Activated T-helper 1 cell treated with Interleukin-2 at 50 U/mL for 16 hours (primary cell): ENCODE data around the gene CGRRF1.

ENCODE experiments used
- DNase-seq: peaks from one replicate; pipeline ENCODE4 v3.0.0-alpha.2; 2020; ENCODE audit warnings: low read depth

CGRRF1 gene

DNA sequence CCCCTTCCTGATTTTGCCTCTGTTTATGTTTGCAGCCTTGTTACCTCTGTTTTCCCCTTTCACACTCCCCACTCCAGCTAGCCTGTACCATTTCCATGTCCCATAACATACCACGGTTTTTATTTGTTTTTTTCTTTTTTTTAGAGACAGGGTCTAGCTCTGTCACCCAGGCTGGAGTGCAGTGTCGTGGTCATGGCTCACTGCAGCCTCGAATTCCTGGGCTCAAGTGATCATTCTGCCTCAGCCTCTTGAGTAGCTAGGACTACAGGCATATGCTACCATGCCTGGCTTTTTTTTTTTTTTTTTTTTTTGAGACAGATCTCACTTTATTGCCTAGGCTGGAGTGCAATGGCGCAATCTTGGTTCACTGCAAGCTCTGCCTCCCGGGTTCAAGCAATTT, 38.8 kb downstream of the CGRRF1 start:
- DNase-seq = no peak

DNA sequence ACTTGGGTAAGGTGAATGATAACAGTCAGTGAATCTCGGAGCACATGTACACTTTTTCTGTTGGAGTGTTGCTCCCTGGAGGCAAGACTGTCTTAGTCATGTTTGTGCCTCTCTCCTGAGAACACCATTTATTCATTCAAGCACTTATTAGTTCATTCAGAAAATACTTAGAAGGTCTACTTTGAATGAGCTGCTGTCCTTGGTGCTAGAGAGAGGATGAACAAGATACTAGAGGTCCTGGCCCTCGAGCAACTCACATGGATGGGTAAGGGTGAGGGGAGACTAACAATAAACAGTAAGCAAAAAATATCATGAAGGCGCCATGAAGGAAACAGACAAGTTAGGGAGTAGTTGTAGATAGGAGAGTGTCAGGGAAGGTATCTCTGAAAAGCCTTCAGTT, 40.2 kb downstream of the CGRRF1 start:
- no peak for DNase-seq

DNA sequence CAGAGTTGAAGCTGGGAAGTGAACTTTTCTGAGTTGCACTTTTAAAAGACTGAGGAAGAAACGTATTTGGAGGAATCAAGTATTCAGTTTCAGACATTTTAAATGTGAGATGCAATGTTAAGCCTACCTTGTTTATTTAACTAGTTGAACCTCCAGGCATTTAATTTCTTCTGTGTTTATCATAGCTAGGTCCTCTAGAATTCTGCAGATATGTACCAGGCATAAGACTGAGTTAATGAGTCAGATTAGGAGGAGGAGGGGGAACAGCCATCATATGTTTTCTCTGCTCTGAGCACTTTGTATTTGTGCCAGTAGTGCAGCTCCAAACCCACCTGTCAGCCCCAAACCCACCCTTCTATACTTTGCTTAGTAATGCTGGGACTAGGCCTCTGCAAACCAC, 40.8 kb downstream of the CGRRF1 start:
- DNase-seq = no peak

DNA sequence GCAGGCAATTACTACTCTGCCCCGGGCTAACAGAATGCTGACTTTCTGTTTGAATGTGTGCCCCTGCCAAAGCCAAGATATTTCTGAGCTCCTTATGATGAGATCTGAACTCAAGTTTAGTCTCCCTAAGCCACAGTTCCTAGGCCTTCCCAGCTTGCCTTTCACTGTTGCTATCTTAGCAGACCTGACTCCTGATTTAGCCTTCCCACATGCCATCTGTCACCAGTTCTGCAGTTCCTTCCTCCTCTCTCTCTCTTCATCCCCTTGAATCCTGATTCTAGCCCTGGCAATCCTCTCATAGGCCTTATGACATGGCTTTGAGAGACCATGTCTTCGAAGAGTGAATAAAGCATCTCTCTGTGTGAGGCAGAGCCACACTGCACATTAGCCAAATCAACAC, 44.7 kb downstream of the CGRRF1 start:
- DNase-seq = no peak

DNA sequence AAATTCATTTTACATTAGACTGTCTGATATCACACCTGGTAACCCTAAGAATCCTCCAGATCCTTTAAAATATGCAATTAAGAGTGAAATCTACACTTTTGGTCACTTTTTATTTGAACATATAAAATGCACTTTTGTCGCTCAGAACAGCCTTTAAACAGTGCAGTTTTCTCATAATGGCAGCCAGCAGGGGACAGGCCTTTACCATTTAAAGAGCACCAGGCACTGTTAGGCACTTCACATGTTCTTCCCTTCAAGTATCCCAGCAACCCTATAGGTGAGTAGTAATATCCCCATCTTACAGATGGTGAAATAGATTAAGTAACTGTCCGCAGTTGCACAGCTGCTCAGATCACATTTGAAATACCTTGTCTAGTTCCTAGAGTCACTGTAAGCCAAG, 45.9 kb downstream of the CGRRF1 start:
- DNase-seq = no peak

DNA sequence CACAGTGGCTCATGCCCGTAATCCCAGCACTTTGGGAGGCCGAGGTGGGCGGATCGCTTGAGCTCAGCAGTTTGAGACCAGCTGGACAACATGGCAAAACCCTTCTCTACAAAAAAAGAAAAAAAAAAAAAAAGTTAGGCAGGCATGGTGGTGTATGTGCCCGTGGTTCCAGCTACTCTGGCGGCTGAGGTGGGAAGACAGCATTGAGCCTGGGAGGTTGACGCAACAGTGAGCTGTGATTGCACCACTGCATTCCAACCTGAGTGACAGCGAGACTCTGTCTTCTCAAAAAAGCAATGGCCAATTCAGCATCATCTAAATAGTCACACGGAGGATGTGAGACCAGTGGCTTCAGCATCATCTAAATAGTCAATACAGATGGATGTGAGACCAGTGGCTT, 46.8 kb downstream of the CGRRF1 start:
- no peak for DNase-seq

DNA sequence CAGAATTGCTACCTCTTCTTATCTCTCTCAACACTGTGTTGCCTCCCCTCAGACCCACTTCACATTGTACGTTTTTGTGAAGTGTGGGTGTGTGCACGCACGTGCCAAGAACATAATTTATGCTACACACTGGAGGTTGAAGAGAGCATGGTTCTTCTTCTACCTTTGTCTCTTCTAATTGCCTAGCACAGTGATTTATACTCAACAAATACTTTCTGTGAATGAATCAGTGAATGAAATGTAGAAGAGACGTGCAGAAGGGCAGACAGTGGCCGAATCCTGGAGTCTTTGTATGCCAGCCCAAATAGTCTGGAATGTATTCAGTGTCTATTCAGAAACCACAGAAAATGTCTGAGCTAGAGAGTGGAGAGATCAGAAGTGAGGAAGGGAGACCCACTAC, 52.6 kb downstream of the CGRRF1 start:
- no peak for DNase-seq

DNA sequence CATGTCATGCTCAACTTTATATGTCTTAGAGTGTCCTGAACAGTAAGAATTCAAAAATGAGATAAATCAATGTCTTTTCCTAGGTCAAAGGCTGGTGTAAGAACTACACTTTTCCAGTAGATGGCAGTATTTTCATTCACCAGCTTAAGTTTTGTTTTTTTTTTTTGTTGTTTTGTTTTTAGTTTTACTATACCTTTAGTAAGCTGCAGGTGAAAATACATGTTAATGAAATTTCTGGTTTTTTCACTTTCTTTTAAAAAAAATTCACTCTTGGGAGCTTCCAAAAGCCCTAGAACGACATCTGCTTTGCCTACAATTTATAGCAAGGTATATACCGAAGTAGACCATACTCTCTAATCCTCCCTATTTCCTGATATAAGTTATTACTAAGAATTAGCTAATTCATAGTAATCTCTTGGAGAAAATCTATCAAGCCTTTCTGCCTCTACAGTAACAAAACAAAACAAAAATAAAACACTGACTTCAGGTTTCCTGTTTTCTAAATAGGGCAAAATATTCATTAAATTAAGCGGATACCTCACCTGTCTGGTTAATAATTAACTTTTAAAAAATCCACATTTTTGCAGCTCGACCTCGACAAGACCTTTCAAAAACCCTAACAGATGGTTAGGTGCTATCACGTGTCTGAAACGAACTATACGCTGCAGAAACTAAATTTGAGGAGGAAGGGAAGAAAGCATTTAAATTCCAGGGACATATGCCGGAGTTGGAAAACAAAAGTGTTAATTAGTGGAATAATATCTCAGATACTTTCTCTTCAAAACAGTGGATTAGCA, 54.6 kb downstream of the CGRRF1 start:
- DNase-seq = no peak

DNA sequence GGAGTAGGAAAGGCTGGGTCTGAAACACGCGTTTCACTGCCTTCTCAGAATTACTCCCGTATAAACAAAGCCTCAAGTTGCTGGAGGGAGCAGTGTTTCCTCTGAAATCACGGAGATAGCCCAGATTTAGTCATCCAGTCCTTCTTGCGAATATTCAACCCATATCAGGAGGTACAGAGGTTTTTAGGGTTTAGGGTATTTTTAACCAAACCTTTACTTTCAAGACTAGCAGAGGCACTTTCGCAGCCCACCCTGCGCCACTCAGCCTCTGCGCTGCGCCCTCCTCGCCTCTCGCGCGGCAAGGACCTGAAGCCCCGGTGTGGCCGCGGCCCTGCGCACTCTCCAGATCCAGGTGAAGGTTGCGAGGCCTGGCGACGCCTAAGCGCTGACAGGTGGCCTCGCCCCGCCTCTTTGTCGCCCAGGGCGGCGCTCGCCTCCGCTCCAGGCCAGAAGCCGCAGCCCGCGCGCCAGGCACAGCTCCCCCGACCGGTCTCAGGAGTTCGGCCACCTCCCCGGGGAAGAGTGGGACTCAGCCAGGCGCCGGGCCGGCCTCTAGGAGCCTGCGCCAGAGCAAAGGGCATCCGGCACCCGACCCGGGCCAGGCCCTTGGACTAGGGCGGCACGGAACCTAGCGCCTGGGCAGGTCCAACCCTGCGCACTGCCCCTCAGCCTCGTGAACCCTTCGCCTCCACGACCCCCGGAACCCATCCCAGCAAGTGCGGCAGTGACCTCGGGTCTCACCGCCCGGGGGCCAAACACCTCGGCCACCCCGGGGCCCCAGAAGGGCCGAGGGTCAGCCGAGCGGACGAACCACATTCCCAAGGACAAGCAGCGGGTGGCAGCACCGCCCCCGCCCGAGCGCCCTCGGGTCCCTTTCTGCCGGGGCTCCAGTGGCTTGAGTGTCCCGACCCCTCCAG, 55.4 kb downstream of the CGRRF1 start:
- DNase-seq = peak; percentile 31

DNA sequence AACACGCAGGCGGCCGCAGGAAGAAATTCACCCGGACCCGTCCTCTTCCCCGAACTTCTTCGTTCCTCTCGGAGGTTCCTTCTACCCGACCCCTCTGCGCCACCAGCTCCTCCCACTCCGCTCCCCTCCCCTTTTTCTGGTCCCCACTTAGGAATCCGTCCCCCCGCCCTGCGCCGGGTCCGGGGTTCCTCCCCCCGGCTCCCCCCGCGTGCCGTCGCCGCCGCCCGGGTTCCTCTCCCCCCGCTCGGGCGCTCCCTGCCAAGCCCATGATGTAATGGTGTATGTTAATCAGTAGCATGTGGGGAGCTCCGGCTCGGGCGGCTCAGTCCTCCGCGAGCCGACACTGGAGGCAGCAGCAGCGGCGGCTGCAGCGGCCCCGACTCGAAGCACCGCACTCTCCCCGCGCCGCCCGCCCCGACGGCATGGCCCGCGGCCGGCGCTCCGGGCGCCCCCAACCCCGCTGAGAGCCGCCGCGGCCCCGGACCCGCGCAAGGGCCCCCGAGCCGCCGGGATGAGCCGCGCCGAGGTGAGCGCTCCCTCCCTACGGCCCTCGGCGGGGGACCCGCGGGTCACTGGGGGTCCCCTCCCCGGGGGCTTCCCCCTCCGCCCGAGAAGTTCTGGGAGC, 56.2 kb downstream of the CGRRF1 start:
- DNase-seq = peak; percentile 72

DNA sequence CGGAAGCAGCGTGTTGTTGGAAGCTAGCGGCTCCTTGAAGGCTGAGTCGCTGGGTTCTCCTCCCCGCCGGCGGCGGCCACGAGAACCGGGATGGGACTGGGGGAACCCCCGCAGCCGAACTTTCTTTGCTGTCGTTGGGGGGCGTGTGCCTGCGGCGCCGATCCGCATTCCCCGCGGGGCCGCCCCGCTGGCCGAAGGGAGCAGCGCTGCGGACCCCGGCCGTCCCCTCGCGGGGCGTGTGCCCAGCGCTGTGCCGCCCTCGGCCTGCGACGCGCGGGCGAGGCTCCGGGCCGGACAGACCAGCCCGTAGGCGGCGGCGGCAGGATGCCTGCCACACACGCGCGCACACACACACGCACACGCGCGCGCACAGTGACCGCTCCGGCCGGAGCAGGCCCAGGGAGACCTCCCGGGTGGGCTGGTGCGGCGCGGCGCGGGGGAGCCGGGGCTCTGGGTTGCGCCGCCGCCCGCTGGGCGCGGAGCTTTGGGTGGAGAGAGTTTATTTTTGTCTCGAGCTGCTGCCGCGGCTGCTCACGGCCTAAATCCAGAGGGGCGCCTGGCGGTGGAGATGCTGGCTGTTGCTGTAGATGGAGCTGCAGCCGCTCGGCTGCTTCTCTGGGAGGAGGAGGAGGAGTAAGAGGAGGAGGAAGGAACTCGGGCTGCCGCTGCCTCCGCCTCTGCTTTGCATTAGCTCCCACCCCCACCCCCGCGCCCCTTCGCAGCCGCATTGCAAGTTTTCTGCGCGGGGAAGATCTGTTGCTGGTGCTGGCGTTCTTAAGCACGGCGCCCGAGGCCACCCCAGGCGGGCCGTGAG, 56.9 kb downstream of the CGRRF1 start, which contains the start of gene SAMD4A:
Gene SAMD4A, plus strand, starts transcription at position 719 of the 814 bp plus-strand sequence. CDS start 789 bp downstream, outside the sequence.
- DNase-seq = peak; percentile 36

DNA sequence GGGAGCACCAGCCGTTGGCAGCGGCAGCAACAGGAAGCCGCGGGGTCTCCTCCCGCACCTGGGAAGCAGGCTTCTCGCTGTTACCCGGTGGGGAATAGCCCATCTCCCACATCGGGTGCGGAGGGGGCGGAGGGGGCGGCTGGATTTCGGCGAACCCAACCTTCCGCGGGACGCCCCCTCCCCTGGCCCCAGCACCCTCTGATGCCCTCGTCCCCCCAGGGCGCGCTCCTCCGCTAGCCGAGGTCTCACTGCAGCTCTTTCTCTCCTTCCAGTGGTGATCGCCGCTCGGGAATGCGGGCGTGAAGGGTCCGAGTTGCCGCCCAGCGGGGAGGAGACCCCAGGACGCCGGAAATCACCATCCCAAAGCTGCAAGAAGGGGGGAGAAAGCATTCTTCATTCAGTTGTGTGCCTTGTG, 57.5 kb downstream of the CGRRF1 start:
- no peak for DNase-seq

DNA sequence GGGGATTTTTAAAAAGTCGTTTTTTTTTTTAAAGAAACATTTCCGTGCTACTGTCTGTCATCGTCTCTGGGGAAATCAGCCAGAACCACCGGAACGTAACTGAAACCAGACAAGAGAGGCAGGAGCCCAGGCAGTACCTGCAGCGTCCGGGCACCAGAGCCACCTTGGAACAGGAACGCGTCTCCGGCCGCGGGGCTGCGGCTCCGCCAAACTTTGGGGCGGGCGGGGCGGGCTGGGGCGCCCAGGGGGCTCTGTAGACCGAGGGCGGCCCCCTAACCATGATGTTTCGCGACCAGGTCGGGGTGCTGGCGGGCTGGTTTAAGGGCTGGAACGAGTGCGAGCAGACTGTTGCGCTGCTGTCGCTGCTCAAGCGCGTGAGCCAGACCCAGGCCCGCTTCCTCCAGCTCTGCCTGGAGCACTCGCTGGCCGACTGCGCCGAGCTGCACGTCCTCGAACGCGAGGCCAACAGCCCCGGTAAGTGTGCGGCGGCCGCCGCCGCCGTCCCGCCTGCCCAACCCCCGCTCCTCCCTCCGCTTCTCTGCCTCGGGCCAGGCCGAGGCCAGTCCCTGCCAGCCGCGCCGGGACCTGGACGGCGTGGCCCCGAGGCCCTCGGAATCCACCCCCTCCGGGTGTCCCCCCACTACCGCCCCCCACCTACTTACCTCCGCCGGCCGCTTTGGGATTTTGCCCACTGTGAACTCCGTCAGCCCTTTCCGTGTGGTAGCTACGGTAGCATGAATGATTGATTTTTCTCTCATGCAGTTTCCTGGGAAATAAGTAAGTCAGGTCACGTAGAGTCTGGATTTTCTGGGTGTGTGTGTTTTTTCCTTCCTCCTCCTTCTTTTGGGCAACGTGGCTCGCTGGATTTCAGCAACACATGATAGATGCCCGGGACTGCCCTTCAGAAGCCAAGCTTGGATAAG, 58.2 kb downstream of the CGRRF1 start:
- peak; percentile 11 for DNase-seq

DNA sequence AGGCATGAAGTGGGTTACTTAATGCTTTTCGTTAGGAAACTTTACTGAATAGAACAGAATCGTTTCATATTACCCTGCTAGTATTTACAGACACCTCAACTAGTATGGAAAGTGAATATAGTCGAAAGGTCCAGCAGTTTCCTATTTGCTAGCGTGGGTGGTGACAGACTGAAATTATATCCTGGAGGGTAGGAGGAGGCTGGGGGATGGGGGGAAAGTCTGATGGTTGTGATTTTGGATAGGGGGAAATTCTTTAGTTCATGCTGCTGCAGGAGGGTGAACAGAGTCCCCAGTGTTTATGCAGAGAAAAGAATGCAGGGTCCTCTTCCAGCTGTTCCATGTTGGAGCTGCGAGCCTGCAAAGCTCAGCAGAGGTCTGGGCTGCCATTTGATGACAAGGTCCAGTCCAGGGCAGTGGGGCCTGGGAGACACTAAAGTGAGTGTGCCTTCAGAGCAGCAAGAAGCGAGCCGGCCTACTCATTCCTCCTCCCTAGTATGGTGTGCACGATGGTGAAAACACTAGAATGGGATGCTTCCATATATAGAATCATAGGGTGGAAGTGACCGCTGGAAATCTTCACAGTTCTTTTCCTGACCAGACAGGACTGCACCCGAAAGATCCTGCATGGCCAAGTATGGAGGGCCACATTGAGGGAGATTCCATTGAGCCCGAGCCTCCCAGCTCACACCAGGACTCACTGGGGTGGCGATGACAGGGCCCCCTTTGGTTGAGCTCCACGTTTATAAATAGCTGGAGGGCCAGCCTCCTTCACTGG, 59.3 kb downstream of the CGRRF1 start:
- DNase-seq = no peak

DNA sequence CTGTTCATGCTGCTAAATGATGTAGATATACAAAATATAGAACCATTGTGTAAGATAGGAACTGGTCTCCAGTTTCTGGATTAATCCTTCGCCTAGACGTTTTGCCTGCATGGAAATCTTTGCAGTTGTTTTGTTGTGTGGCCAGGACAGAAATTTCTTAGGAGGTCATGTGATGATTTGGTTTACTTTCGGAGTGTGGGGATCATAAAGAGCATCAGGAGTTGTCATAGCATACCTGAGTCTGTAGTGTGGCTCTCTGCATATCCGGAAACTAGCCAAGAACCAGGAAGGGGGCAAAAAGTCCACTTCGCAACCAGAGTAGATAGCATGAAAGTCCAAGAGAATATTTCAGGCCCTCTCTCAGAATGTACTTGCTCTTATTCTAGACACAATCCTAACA, 60.3 kb downstream of the CGRRF1 start:
- no peak for DNase-seq

DNA sequence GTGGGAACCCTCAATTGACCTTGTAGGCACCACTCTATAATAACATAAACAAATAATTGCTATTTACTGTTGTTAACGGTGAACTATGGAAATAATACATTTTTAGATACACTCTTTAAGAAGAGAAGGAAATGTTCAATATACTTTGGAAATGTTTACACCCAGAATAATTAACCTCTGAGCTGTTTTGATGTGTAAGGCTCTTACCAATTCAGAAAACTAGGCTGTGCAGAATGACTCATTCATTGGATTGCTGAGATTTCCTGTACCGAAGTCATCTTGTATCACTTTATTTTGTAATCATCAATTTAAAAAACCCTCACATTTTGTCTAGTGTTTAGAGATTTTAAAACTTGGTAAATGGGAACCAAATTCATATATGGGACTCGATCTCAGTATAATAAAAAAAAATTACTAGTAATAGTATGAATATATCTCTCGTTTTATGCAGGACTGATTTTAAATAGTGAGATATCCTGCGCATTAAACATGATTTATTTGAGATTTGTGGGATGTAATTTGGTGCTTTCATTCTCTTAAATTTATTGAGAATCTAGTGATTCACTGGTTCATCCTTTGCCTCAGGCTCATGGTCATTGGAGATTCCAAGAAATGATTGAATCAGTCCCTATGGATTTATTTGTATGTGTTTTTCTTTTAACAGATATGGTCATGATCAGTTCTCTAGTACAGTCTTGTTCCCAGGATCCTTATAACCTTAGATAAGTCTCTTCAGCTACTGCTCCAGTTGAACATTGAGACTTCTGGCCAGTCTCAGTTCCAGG, 61.1 kb downstream of the CGRRF1 start:
- DNase-seq = no peak

DNA sequence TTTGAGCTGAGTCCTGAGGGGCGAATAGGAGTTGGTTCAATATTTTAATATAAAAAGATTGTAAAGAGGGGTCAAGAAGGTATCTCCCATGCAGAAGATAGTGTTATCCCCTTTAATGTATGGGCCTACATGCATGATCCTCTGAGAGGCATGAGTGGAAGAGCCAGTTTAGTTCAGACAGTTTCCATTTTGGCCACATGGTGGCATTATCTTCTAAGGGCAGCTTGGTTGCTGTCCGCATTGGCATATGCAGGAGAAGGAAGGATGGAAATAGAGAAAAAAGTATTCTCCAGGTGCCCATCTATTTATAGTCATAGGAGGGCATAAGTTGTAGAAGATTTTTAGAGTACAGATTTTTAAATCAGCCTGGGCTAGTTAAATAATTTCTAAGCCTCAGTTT, 62.6 kb downstream of the CGRRF1 start:
- no peak for DNase-seq

DNA sequence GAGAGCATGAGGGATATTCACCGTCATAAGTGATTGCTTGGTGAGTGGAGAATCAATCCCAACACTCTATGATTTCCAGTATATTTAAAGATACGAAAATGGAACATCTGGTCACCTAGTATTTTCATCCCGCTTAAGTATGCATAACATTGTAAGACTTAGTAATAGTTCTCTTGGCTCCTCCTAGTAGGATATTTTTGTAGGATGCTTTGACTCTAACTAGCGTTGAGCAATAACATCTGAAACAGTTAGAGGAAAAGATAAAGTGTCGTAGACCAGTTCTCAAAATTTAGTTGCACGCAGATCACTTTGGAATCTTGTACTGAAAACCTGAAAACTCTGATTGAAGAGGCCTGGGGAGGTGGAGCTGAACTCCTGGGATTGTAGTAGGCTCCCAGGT, 64.8 kb downstream of the CGRRF1 start:
- DNase-seq = no peak

DNA sequence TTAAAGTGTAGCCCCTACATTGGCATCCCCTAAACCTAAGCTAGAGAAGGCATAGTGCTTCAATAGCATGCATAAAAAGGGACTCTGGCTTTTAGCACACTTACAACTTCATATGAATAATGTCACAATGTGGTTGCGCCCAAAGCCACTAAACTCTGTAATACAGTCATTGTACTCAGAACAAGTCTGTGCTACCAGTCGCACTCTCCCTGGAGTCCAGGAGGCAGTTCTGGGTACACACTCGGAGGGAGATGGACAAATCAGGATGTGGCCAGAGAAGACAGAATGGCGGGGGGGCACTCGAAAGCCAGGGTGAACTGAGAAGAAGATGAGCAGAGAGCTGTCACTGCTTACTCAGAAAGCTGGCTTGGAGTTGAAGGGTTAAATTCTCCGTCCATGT, 67.8 kb downstream of the CGRRF1 start:
- DNase-seq = no peak
